ENCODE data around the gene ZNF860.

The ZNF860 gene

GRCh38 chr3:31981206-31982181 is at the start of gene ZNF860, which contains the start of gene OSBPL10:
TSS of gene ZNF860 (plus strand) at chr3:31981750. CDS start at chr3:31989080, 7,330 bp downstream.
TSS of gene OSBPL10 (minus strand) at chr3:31981262. CDS start at chr3:31981179, 83 bp downstream.
- no peak for DNase-seq

GRCh38 chr3:31932990-31933389 is 48.6 kb upstream of the ZNF860 start:
- no peak for DNase-seq

GRCh38 chr3:31934018-31934417 is 47.5 kb upstream of the ZNF860 start:
- DNase-seq: no peak

GRCh38 chr3:31934866-31935265 is 46.7 kb upstream of the ZNF860 start:
- no peak for DNase-seq

DNA sequence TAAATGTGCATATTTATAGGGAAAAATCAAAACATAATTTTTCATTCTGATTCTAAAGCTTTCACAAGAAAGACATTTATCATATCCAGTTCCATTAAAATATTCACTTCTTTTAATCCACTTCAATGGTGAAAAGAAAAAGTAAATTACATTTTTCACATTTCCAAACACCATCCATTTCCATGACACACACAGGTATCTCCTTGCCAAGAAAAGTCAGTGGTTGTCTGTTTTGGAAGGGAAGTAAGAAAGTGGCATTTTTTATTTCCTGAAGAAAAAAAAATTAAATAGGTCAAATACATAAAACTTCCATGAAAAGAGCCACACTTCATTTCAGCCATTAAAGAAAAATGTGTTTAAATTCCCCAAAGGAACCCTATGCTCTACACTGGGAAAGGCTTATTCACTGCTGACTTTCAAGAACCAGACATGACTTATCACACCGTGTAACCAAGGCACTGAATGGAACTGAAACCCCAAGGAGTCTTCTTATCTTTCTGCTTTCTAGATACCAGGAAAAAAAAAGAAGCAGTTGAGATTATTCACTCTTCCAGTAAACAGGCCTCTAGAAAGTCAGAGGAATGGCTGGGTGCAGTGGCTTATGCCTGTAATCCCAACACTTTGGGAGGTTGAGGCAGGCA is 45.0 kb upstream of the ZNF860 start:
- DNase-seq: no peak

- no peak for DNase-seq
These were observed 44.3 kb upstream of the ZNF860 start for GRCh38 chr3:31937225-31937624.

GRCh38 chr3:31942446-31942845 is 39.1 kb upstream of the ZNF860 start:
- DNase-seq: no peak

DNA sequence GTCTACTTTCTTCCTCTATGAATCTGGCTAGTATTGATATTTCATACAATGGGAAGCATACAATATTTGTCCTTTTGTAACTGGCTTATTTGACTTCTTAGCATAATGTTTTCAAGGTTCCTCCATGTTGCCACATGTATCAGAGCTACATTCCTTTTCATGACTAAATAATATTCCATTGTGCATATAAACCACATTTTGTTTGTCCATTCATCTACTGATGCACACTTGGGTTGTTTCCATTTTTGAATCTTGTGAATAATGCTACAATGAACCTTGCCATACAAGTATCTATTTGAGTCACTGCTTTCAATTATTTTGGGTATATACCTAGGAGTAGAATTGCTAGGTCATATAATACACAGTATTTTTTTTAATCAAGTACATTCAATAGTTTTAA is 38.5 kb upstream of the ZNF860 start:
- no peak for DNase-seq

- DNase-seq: no peak
These were observed 35.9 kb upstream of the ZNF860 start for GRCh38 chr3:31945738-31946052.

DNA sequence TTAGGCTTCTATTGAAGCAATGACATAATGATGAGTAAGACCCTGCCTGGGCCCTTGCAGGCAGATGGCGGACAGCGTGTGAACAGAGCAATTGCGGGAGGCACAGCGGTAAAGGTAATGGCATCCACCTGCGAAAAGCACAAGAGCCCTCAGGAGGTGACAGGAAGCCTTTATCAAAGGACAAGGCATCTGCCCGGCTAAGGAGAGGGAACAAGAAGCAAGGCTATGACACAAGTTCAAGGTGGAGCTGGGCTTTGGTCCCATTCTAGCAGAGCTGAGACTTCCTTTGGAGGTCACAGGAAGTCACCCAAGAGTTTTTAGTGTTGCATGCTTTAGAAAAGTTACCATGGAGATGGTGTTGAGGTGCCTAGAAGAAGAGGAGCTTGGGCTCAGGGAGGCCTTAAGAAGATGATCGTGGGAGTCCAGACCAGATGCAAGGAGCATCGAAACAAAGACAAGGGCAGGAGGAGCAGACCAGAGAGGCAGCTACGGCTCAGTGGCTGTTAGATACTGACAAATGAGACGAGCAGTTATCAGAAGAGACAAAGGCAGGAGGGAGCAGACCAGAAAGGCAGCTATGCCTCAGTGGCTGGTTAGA is 35.0 kb upstream of the ZNF860 start:
- no peak for DNase-seq

DNA sequence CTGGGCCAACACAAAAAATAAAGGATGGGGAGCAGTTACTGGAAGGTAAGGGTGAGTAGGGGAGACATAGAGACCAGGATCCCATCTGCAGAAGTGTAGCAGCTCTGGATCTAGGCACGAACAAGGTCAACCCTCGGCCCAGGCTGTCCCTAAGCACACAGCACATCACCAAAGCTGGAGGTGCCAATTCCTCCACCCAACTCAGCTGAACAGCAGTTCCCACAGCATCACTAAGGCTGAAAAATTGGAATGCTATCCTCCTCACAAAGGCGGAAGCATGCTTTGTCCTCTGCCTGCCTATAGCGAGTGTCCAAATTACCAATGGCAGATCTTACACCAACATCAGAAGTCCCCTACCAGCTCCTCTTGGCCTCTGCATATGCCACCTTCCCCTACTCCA is 34.4 kb upstream of the ZNF860 start:
- no peak for DNase-seq

- no peak for DNase-seq
These were observed 33.9 kb upstream of the ZNF860 start for GRCh38 chr3:31947671-31948091.

DNA sequence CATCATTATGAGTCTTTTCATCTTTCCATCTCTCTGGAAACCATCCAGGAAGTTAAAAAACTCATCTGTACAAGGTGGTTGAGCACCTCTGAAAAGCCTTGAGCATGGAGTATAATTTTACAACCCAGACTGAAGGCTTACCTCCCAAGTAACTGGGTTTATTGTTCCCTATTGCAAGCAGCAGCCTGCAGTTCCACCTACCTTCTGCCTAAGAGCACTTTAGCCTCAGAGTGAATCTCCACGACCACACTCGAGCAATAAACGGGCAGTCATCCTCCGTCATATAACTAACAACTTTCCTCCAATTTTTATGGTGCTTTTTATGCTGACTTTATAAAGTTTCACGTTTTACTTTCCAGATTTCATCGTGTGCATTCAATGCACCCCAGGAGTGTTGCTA is 33.3 kb upstream of the ZNF860 start:
- no peak for DNase-seq

GRCh38 chr3:31952205-31952604 is 29.3 kb upstream of the ZNF860 start:
- no peak for DNase-seq

- DNase-seq: no peak
These were observed 28.5 kb upstream of the ZNF860 start for GRCh38 chr3:31953091-31953490.

DNA sequence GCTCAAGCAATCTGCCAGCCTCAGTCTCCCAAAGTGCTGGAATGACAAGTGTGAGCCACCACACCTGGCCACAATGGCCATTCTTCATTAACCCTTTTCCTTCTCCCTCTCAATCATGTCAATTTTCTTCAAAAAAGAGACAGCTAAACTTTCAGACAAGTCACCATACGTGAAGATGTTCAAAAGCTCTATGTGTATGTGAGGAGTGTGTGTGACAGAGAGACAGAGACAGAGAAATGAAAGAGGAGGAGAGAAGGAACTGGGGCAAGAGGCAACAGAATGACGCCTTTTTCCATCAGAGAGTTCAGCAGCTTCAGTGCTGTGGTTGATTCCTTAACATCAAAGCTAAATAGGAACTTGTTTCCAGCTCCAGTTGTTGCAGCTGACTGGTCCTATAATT is 27.9 kb upstream of the ZNF860 start:
- DNase-seq: no peak

- DNase-seq: no peak
These were observed 26.0 kb upstream of the ZNF860 start for GRCh38 chr3:31955581-31955980.

GRCh38 chr3:31957106-31957505 is 24.4 kb upstream of the ZNF860 start:
- DNase-seq: no peak

GRCh38 chr3:31958701-31959152 is 22.8 kb upstream of the ZNF860 start:
- DNase-seq: no peak

DNA sequence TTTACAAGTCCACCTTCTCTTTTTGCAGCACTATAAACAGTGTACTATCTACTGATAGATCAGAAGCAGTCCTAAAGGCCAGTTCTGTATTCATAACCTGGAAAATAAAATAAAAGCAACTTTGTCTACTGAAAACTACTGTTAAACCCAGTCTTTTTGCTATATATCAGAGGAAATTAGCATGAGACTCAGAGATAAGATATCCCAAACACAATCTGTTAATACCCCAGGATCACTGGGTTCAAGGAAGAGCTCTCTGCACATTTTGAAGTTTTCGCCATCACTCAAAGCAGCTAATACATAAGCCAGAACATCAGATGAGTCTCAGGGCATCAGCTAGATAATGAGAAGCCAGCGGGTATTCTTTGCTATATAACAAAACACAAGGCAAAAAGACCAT is 22.3 kb upstream of the ZNF860 start:
- DNase-seq: no peak

GRCh38 chr3:31959951-31960792 is 21.4 kb upstream of the ZNF860 start:
- no peak for DNase-seq

GRCh38 chr3:31960793-31961431 is 20.6 kb upstream of the ZNF860 start:
- DNase-seq: no peak

Data from AML-193 (cell line).